Islet of Langerhans (tissue), 1 donor: ENCODE measurements around the gene HK1.

Source experiments
- FAIRE-seq: peaks from one replicate; lab custom pipeline; 2011; peaks lifted over from hg19 to GRCh38; lab: Jason Lieb, UNC

The HK1 gene

DNA sequence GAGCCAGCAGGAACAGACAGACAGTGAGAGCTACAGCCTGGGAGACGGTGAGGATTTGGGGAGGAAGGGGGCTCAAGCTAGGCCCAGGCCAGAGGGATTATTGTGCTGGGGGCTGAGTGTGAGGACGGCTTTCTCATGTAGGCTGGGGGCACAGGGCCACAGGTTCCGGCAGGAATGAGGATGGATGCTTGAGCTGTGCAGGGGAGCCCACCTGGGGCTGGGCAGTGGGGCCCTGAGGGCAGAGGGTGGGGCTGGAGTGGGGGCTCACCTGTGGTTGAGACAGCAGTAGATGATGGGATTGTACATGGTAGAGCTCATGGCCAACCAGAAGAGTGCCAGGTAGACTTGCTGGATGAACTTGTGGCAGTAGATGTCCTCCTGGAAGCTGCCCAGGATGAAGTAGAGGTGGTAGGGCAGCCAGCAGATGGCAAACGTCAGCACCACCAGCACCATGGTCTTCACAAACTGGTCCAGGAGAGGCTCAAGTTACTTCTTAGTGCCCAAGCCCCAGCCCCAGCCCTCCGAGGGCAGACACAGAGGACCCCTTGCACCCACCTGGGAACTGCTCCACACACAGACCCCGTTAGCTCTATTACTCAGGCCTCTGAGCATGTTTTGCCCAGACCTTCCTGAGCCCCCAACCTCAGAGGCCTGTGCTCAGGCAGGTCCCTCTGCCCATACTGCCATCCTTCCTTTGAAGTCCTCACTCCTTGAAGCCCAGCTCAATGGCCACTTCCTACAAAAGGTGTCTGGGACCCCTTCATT is 128.7 kb downstream of the HK1 start:
- no peak for FAIRE-seq

DNA sequence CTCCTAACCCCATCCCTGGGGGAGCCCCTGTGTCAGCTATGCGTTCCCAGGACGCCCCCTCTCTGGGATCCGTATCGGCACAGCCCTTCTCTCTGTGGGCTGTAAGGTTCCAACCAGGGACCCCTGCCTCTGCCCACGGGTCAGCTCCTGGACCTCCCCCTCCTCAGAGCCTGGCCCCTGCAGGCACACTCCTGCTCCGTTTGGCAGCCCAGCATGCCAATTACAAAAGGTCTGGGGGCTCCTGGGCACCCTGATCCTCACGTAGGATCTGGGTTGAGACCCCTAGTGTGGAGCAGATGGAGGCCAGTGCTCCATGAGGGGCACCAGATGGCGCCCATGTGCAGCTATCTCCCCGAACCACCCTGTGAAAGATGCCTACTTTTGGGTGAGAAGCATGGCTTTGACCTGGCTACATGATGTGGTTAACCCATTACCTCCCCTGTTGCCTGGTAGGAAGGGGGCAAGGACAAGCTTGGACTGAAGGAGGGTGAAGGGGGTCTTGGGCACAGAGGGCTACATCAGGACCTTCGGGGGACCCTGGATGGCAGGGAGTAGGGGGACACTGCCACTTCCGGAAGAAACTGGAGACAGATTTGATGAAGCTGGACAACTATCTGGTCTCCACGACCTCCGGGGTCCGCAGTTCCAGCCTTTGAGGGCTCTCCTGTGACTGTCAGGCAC is 129.5 kb downstream of the HK1 start:
- FAIRE-seq: no peak

DNA sequence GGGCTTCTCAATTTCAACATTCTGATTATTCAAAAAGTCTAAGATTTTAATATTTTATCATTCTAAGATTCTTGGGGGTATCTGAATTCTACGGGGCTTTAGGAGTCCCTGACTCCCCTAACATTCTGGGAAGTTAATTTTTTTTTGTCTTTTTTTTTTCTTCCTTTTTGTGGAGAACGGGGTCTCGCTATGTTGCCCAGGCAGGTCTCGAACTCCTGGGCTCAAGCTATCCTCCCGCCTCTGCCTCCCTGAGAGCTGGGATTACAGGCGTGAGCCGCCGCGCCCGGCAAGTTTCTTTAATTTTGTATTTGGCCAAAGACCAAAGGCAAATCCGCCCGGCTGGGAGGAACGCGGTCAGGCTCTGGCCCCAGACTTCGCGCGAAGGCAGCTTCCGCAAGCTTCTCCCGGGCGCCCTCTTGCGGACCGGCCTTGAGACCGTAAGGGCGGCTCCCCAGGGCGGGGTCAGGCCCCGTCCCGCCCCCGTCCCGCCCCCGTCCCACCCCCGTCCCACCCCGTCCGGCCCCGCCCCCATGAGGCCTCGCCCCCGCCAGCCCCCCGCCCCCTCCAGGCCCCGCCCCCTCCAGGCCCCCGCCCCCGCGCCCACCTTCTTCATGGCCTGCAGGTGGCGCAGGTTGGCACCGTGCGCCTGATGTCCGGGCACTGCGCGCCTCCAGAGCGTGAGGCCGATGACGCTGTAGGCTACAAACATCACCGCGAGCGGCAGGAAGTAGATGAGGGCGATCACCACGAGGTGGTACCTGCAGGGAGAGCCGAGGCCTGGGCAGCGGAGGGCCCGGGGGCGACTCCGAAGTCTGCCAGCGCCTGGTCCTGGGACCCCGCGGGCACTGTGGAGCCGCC is 130.3 kb downstream of the HK1 start:
- no peak for FAIRE-seq

DNA sequence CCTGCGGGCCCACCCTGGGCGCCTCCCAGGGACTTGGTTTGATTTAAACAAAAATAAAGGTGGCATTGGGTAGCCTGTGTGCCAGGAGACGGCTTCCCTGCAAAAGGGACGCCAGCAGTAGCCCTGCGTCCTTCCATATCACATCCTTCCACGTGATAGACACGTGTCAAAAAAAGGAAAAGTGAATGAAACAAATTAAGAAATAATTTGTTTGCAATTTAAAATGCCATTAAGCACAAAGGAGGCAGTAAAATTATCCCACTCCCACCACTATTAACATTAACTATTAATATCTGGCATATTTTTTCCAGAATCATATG is 130.8 kb downstream of the HK1 start:
- no peak for FAIRE-seq

DNA sequence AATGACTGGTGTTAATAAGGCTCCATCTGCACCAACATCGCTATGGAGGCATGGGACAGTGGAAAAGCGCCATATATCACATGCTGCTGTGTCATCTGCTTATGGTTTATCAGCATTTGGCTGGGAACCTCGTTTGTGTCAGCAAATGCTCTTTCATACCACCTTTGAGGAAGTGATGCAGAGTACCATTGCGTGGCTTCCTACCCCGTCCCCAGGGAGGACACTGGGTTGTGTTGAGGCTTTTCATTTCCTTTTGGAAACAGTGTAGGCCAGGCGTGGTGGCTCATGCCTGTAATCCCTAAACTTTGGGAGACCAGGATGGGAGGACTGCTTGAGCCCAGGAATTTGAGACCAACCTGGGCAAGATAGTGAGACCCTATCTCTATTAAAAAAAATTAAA is 131.7 kb downstream of the HK1 start:
- FAIRE-seq: no peak

DNA sequence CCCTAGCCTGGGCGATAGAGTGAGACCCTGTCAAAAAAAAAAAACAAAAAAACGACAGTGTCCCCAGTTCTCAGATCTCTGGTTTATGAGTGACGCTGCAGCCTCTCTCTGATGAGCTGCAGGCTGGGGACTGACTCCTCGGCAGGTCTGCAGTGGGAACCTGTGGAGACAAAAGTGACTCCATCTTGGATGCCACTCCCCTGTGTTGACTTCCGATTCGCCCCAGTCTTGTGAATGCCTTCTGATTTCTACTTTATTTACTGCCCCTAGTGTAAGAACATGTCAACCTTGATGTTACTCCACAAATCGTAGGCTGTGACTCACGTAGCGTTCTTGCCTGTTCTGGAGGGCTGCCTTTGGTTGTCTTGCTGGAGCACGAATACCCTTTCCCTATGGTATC is 132.2 kb downstream of the HK1 start:
- FAIRE-seq: no peak

DNA sequence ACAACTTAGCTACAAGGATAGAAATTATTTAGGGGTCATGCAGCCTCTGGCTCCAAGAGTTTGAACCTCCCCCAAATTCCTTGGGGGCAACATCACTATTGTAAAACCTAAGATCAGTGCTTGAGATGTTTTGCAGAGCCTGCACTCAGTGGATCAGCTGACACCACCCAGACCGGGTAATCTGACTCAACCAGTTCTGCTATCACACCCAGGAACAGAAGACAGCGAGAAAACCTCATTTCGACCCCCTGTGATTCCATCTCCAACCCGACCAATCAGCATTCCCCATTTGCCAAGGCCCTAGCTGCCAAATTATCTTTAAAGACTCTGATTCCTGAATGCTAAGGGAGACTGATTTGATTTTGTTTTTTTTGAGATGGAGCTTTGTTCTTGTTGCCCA is 133.2 kb downstream of the HK1 start:
- no peak for FAIRE-seq

DNA sequence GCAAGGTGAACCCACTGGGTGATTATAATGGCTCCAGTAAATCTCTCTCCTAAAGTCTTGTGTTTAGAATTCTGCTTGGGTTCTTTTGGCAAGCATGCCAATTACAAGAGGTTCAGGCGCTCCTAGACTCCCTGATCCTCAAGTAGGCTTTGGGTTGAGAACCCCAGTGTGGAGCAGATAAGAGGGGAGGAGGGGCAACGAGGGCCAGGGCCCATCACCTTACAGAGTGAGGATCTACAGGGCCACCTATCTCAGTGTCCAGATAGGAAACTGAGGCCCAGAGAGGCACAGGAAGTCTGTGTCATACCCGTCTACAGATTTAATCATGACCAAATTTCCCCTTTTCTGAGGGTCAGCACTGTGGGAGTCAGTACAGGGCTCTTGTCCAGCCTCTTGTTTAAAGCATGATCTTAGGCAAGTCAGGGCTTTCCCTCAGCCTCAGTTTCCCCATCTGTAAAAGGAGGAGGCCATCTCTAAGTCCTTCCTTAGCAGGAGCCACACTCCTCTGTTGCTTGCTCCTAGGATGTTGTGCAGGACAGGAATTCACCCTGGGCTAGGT is 134.0 kb downstream of the HK1 start:
- FAIRE-seq: no peak

DNA sequence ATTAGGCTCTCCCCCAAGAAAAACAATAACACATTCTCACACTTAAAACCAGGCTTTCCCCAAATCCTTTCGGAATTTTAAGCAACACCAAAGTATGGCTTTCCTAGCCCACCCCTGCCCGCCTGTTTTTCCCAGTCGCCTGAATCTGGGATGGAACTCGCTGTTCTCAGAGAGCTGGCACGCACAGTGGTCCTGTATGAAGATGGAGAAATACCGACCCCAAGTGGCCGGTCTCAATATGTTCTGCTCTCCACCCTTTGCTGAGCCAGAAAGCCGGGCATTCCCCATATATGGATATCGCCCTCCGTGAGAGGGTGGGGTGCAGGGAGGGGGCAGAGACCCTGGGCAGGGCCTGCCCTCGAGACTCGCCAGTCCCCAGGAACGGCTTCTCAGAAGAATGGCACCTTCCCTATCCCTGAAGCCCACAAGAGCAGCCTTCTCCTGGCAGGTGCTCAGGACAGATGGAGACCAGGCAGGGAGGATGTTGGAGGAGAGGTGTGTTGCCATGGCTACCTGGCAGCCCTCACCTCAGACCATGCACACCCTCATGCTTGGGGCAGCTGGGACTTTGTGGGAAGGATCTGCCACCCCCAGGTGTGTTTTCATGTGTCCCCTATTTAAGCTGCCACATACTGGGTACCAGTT is 135.0 kb downstream of the HK1 start:
- FAIRE-seq: no peak

DNA sequence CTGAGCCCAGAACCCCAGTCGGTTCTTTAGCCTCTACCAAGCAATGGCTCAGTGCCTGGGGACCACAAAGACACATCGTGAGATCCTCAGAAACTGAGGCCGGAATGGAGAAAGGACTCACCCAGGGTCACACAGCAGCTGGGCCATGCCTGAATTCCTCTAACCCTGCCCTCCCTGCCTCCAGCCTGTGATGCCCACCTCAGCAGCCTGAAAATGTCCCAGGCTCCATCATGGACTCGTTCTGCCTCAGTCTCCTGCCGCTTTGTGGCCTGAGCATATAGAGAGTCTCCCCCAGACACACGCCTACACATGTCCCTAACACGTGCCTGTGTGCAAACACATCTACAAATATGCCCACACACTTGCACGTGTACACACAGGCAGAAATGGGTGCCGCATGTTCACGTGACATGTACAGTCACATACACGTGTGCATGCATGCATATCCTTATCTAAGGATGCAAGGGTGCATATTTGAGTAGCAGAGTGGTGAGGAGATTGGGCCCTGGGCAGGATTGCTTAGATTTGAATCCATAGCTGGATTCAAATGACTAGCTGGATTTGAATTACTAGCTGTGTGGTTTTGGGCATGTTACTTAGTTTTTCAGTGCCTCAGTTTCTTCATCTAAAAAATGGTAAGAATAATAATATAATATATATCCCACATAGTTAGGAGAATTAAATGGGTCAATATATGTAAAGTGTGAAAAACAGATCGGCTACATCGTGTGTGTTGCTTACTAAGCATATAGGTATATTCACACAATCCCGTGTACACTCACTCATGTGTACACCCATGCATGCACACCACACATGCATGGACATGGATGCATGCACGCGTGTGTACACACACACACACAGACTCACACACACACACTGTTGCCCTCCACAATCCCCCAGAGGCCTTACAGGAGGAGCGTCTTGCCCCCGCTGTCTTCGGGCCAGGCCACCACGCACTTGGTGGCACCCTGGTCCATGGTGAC is 136.0 kb downstream of the HK1 start:
- FAIRE-seq: no peak

DNA sequence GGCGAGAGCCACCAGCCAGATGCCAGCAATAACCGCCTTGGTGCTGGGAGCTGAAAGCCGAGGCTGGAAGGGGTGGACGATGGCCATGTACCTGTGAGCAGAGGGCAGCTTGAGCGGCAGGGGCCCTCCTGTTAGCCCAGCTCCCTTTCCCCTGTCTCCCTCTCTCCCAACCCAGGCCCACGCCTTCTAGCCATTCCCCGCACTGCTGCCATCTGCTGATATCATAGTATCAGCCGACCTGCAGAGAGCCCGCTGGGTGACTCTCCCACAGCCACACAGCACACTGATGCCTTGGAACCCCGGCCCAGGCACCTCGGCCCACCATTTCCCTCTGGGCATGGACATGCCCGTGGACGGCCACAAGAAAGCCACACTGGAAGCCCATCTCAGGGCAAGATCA is 136.8 kb downstream of the HK1 start:
- FAIRE-seq: no peak

DNA sequence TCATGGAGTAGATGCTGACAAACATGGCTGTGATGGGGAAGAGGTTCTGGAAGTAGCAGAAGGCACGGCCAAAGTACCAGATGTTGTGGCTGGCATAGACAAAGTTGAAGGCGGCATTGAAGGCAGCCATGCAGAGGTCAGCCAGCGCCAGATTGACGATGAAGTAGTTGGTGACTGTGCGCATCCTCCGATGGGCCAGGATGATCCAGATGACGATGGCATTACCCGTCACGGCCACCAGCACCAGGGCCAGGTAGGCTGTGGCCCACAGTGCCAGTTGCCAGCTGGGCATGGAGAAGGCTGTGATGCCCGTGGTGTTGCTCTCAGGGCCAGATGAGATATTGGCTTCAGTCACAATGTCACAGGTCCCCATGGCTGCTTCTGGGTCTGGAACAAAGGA is 137.7 kb downstream of the HK1 start:
- FAIRE-seq: no peak

DNA sequence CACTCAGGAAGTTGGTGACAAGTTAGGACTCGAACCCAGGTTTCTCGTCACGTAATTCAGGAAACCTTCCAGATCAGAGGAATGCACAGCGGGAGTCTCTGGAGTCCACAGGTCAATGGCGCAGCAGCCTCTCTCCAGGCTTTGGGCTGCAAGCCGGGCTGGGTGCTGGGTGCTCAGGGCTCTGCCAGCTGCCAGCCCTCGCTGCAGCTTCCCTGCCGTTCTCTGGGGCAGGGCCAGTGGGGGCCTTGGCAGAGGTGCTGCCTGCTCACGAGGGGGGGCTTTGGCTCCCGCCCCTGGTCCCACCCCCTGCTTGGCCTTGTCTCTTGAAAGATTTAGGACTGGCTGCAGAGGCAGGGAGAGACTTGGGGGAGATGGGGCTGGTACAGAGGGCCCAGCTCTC is 138.4 kb downstream of the HK1 start, which contains the start of gene TACR2:
Gene TACR2 (minus strand): TSS at position 224 of the 400 bp plus-strand sequence. CDS start 595 bp downstream, outside the sequence.
- FAIRE-seq: no peak

DNA sequence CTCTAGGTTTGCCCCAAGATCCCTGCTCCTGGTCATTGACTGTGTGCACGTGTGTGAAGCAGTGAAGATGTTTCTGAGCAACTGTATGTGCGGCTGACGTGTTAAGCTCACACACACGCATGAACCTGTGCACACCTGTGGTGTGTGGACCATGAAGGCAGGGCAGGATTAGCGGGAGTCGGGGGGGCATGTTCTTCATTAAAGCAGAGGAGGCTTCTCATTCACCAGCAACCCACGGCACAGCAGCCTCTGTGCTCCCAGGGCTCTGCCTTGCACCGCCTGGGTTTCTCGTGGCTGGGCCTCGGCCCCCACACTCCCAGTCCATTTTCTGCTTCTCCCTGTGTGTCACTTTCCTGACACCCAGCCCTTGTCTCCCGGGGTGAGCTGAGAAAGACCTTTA is 139.2 kb downstream of the HK1 start:
- no peak for FAIRE-seq

DNA sequence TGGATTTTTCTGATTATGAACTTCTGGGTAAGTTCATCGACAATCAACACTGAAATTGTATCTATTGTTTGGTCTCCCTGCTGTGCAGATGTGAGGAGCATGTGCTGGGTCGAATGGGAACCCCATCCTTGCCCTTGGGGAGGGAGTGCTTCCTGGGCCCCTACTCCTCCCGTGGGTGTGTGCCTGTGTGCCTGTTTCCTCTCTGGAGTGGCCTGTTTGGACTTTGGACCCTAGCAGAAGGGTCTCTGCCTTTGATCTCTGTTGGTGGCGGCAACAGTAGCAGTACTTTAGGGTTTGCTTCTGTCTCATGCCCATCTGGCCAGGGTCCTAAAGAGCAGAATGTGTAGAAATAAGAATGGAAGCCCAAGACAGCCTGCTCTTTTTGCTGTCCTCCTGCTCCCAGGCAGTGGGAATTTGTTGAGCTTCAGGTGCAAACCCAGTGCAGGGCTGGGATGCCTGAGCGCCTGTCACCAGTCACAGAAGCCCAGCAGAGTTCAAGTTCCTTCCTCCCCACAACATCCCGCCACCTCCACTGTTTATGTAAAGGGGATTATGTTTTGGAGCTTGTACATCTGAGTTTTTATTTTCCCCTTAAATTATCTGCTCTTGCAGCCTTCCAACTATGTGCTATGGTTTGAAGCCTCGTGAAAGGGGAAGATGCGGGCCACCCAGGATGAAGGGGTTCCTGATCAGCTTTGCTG is 139.9 kb downstream of the HK1 start:
- FAIRE-seq: no peak

DNA sequence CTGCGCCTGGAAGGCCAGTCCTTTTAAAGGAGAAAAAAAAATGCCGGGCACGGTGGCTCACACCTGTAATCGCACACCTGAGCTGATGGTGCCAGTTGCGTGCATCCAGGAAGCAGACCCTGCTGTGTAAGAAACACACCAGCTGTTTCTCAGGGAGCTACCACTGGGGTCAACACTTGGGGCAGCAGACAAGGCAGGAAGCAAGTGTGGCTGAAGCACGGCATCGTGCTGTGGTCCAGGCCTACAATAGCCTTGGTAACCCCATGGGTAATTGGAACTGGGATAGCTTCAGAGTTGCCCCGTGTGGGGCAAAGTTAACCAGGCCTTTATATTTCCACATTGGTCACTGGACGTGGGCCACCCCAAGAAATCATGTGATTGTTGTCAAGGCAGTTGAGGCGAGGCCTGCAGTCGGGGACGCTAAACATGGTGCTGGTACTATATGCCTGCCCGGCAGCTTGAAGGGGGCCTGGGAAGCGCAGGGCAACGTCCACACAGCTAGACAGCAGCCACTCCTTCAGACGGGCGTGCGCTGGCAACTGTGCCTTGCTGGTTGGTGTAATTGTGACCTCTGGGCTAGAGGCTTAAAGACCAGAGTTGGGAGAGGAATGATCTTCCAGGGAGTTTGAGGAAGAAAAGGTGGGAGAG is 140.9 kb downstream of the HK1 start:
- no peak for FAIRE-seq

DNA sequence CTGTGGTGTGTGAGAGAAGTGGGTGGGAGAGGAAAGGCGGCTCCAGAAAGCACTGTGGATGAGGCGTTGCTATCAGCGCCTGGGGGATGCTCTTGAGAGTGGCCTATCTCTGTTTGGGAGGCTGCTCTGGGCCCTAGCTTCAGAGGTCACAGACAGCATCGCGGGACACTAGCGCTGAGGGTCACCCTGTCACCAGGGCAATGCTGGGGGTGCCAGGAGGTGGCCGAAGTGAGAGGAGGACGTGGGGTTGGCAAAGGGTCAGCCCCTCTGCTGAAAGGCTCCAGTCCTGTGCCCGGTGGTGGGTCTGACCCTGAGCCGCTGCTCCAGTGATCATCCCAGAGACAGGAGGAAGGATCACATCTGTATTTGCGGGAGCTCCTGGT is 141.4 kb downstream of the HK1 start:
- FAIRE-seq: no peak

DNA sequence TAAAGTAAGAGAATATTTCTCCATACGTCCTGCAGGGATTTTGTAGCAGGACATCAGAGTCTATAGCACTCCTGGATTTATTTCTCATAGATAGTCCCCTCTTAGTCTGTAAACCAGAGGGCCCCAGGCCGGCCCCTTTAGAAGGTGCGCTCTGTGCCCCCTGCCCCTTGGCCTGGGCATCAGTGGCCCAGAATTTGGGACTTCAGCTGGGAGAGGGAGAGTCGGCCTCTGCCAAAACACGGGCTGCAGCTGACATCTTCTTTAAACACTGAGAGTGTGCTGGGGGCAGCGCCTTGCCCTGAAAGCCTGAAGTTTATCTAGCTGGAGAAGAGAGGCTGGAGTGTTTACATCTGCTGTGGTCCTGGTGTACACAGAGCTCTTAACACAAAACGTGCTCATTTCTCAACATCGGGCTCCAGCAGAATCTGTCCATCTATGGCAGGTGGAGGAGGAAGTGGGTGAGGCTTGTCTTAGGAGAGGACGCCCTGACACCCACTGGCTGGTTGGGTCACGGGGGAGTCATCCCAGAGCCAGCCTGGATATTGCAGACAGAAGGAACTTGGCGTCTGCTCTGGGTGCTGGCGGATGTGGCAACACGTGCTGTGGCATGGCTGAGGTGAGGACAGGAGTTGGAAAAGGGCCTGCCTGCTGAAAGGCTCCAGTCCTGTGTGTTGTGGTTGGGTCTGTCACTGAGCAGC is 143.5 kb downstream of the HK1 start:
- no peak for FAIRE-seq

DNA sequence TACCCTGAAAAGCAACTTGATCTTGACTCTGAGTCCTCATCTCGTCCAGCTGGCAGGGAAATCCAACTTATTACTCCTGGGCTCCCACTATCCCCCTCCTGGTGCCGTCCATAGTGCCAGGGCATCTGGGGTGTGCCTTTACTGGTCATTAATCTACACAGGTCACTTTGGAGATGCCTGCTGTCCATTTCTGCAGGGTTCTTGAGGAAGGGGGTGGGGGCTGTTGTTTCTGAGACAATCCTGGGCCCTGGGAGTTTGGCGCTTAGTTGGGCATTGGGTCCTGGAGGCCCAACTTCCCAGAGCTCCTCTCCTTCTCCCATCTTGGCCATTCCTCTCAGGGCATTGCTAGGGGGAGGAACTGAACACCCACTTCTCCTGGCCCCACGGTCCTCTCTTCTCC is 144.4 kb downstream of the HK1 start:
- FAIRE-seq: no peak
